ENCODE measurements around the gene ATAD2B. TPM values are rescaled to one million over a fixed set of nuclear protein-coding genes. Genes with fewer than 3 reads are reported as not detected.

The ATAD2B gene
- total and polyA plus RNA-seq, 4 donors, result 4.1 to 77.3 (median 17.0) TPM

DNA sequence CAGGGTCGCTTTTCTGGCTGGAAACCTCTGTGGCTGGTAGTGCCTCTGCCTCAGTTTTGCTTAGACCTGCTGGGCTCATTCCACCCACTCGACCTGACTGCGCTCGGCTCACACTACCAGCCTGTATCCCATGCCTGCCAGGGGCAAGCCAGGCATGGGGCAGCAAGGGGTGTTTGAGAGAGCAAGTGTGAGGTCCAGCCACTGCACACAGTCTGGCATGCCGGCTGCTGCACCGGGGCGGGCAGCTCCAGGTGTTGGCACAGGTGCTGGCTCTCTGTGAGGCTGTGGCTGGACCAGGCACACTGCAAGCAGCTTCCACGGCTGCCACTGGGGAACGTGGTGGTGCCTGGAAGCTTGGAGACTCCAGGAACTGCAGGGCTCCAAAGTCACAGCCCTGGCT is 90.9 kb downstream of the ATAD2B start:
- Histone ChIP-seq H3K9ac (ENCODE audit: insufficient read depth in 1 of 2, low read length in 2 of 2) (no peak overlapping the region), H3K36me3 (ENCODE audit: control insufficient read depth in 4 of 4, insufficient read depth in 4 of 4, low read length in 4 of 4) (peaks cover 0 to 13% (median 6%) of the 10 kb centered on the region in 4 donors), H3K27me3 (ENCODE audit: control insufficient read depth in 3 of 3, insufficient read depth in 3 of 3, low read length in 2 of 3) (no peaks in the 10 kb centered on the region), H3K4me3 (no peak overlapping the region), H3K27ac (ENCODE audit: low read depth in 1 of 2, low read length in 1 of 2) (no peak overlapping the region), H3K4me1 (ENCODE audit: control insufficient read depth in 5 of 5, insufficient read depth in 5 of 5, low read length in 5 of 5) (no peaks in the 10 kb centered on the region), H3K9me3 (ENCODE audit: control insufficient read depth in 4 of 4, insufficient read depth in 3 of 4, low read length in 3 of 4) (no peaks in the 10 kb centered on the region)
- WGBS, 2 donors, result 95 to 98% methylated on average over 9 of the region's 9 CpGs
- ATAC-seq (ENCODE audit: insufficient read depth, low FRiP score), result no peak
- DNase-seq, result no peak
- TF ChIP-seq, protein P1, sequence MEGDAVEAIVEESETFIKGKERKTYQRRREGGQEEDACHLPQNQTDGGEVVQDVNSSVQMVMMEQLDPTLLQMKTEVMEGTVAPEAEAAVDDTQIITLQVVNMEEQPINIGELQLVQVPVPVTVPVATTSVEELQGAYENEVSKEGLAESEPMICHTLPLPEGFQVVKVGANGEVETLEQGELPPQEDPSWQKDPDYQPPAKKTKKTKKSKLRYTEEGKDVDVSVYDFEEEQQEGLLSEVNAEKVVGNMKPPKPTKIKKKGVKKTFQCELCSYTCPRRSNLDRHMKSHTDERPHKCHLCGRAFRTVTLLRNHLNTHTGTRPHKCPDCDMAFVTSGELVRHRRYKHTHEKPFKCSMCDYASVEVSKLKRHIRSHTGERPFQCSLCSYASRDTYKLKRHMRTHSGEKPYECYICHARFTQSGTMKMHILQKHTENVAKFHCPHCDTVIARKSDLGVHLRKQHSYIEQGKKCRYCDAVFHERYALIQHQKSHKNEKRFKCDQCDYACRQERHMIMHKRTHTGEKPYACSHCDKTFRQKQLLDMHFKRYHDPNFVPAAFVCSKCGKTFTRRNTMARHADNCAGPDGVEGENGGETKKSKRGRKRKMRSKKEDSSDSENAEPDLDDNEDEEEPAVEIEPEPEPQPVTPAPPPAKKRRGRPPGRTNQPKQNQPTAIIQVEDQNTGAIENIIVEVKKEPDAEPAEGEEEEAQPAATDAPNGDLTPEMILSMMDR (IDR thresholded peaks at IDR 0.05; ENCODE audit: control extremely low read depth, extremely low read depth), result no peak

DNA sequence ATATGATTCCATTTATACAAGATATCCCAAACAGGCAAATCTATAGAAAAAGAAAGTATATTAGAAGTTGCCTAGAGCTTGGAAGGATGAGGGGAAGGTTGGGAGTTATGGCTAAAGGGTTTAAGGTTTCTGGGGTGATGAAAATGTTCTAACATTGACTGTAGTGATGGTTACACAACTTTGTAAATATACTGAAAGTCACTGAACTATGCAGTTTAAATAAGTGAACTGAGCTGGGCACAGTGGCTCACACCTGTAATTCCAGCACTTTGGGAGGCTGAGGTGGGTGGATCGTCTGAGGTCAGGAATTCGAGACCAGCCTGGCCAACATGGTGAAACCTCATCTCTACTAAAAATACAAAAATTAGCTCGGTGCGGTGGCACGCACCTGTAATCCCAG is 91.5 kb downstream of the ATAD2B start:
- Histone ChIP-seq H3K27me3 (ENCODE audit: control insufficient read depth in 3 of 3, insufficient read depth in 3 of 3, low read length in 2 of 3) (no peaks in the 10 kb centered on the region), H3K4me1 (ENCODE audit: control insufficient read depth in 5 of 5, insufficient read depth in 5 of 5, low read length in 5 of 5) (no peaks in the 10 kb centered on the region), H3K4me3 (no peak overlapping the region), H3K9ac (ENCODE audit: insufficient read depth in 1 of 2, low read length in 2 of 2) (no peak overlapping the region), H3K36me3 (ENCODE audit: control insufficient read depth in 4 of 4, insufficient read depth in 4 of 4, low read length in 4 of 4) (peaks cover 0 to 11% (median 6%) of the 10 kb centered on the region in 4 donors), H3K27ac (ENCODE audit: low read depth in 1 of 2, low read length in 1 of 2) (no peak overlapping the region), H3K9me3 (ENCODE audit: control insufficient read depth in 4 of 4, insufficient read depth in 3 of 4, low read length in 3 of 4) (no peaks in the 10 kb centered on the region)
- ATAC-seq (ENCODE audit: insufficient read depth, low FRiP score), result no peak
- TF ChIP-seq, protein P1 (IDR thresholded peaks at IDR 0.05; ENCODE audit: control extremely low read depth, extremely low read depth), result no peak
- no peak for DNase-seq
- WGBS, 2 donors, result 90 to 96% methylated on average over 5 of the region's 5 CpGs

DNA sequence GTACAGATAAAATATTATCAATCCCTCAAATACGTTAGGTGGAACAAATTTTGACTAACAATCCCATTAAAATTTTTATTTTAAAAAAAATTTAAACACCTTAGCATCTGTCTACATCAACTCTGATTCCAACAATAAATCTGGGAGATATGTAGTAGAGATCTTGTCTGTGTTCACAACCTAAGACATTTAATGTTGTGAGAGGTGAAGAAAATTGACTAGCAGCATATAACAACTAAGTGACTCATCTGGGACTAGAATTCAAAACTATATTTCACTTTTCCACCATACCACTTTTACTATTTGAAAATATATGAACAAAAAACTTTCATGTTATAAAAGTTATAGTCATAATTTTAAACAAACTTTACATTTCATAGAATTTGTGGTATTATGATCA is 97.9 kb downstream of the ATAD2B start:
- DNase-seq (no peak), ATAC-seq (ENCODE audit: insufficient read depth, low FRiP score) (no peak)
- no peak overlapping the region for H3K4me3 ChIP-seq
- H3K36me3 ChIP-seq (ENCODE audit: control insufficient read depth in 4 of 4, insufficient read depth in 4 of 4, low read length in 4 of 4), result peaks cover 0 to 2% (median under 1%) of the 10 kb centered on the region in 4 donors
- TF ChIP-seq, protein P1 (IDR thresholded peaks at IDR 0.05; ENCODE audit: control extremely low read depth, extremely low read depth), result no peak
- H3K27ac ChIP-seq (ENCODE audit: low read depth in 1 of 2, low read length in 1 of 2), result no peak overlapping the region
- 97 to 100% methylated on average over 1 of the region's 1 CpG for whole genome bisulfite sequencing, 2 donors
- no peaks in the 10 kb centered on the region for H3K9me3 ChIP-seq (ENCODE audit: control insufficient read depth in 4 of 4, insufficient read depth in 3 of 4, low read length in 3 of 4)
- H3K27me3 ChIP-seq (ENCODE audit: control insufficient read depth in 3 of 3, insufficient read depth in 3 of 3, low read length in 2 of 3), result no peaks in the 10 kb centered on the region
- H3K4me1 ChIP-seq (ENCODE audit: control insufficient read depth in 5 of 5, insufficient read depth in 5 of 5, low read length in 5 of 5), result no peaks in the 10 kb centered on the region
- no peak overlapping the region for H3K9ac ChIP-seq (ENCODE audit: insufficient read depth in 1 of 2, low read length in 2 of 2)
